Nucleus accumbens (tissue), 56 donors: ENCODE results near the gene RAPGEF5.

Experiments used
- DNase-seq, 56 donors: peaks; one replicate each; lab custom pipeline; 2025; lab: John Stamatoyannopoulos, UW

The RAPGEF5 gene

GRCh38 chr7:22137466-22137865 is 219.5 kb downstream of the RAPGEF5 start:
- no peak for DNase-seq

- DNase-seq = no peak
Measured at GRCh38 chr7:22137026-22137425, 219.9 kb downstream of the RAPGEF5 start.

GRCh38 chr7:22129819-22130580 is 227.0 kb downstream of the RAPGEF5 start:
- DNase-seq = no peak

- no peak for DNase-seq
Measured at GRCh38 chr7:22129166-22129565, 227.8 kb downstream of the RAPGEF5 start.

GRCh38 chr7:22128528-22128920 is 228.4 kb downstream of the RAPGEF5 start:
- DNase-seq = no peak

GRCh38 chr7:22127835-22128527 is 229.0 kb downstream of the RAPGEF5 start:
- DNase-seq = no peak

- DNase-seq = no peak
Measured at GRCh38 chr7:22125436-22125835, 231.5 kb downstream of the RAPGEF5 start.

GRCh38 chr7:22124941-22125340 is 232.0 kb downstream of the RAPGEF5 start:
- DNase-seq = no peak

- DNase-seq = no peak
Measured at GRCh38 chr7:22123139-22123538, 233.8 kb downstream of the RAPGEF5 start.

GRCh38 chr7:22121702-22122474 is 235.1 kb downstream of the RAPGEF5 start:
- no peak for DNase-seq

GRCh38 chr7:22120391-22121053 is 236.4 kb downstream of the RAPGEF5 start:
- no peak for DNase-seq

- DNase-seq = no peak
Measured at GRCh38 chr7:22117222-22117621, 239.7 kb downstream of the RAPGEF5 start.

- DNase-seq = no peak
Measured at GRCh38 chr7:22116451-22117030, 240.4 kb downstream of the RAPGEF5 start.

GRCh38 chr7:22115689-22116088 is 241.3 kb downstream of the RAPGEF5 start:
- DNase-seq = no peak

- no peak for DNase-seq
Measured at GRCh38 chr7:22114440-22114981, 242.4 kb downstream of the RAPGEF5 start.

- DNase-seq = peak in 8 of 56 donors; percentile 12 to 32 (median 24)
Measured at GRCh38 chr7:22113041-22113440, 243.9 kb downstream of the RAPGEF5 start.

- DNase-seq = no peak
Measured at GRCh38 chr7:22111661-22112060, 245.3 kb downstream of the RAPGEF5 start.

- peak in 25 of 56 donors; percentile 9 to 56 (median 29) for DNase-seq
Measured at GRCh38 chr7:22110881-22111280, 246.1 kb downstream of the RAPGEF5 start.

GRCh38 chr7:22110227-22110839 is 246.6 kb downstream of the RAPGEF5 start:
- DNase-seq = peak in 53 of 56 donors; percentile 11 to 93 (median 78)
